Activated naive CD8-positive, alpha-beta T cell treated with anti-CD3 and anti-CD28 coated beads, Interleukin-2, amount 50 U/mL, for 24 hours (primary cell): Measurements from ENCODE around the gene ARFIP1.

Experiments
- ATAC-seq: fragments of 150-1000 bp; cut with Tn5 transposase; one replicate; pipeline ENCODE4 v1.10.0; 2021
- DNase-seq: peaks from one replicate; pipeline ENCODE4 v3.0.0; 2021
- H3K27ac Mint-ChIP-seq: one replicate; pipeline ENCODE4 v1.8.0; 2021; ENCODE audit warnings: mild to moderate bottlenecking, mixed read lengths
- H3K27me3 Mint-ChIP-seq: one replicate; pipeline ENCODE4 v1.8.0; 2021; ENCODE audit warnings: mixed read lengths
- H3K36me3 Mint-ChIP-seq: one replicate; pipeline ENCODE4 v1.8.0; 2021; ENCODE audit warnings: low read depth, mixed read lengths
- H3K4me1 Mint-ChIP-seq: one replicate; pipeline ENCODE4 v1.8.0; 2021; ENCODE audit warnings: mixed read lengths
- H3K4me3 Mint-ChIP-seq: one replicate; pipeline ENCODE4 v1.8.0; 2021; ENCODE audit warnings: mild to moderate bottlenecking, moderate library complexity, mixed read lengths
- H3K9me3 Mint-ChIP-seq: one replicate; pipeline ENCODE4 v1.8.0; 2021; ENCODE audit warnings: mixed read lengths

ARFIP1 gene

DNA sequence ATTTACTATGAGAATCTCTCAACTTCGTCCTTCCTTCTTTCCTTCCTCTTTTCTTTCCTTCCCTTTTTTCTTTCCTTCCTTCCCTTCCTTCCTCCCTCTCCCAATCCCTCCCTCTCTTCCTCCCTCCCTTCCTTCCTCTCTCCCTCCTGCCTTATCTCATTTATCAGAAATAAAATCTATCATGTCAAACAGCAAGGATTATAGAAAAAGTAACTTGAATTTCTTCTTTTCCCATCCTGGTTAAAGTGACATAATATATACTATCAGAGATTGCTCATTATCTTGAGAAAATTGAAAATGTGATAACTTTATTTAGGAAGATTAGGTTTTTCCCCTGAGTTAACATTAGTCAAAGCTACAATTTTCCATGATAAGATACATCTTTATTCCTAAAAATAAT, 5.8 kb upstream of the ARFIP1 start:
- ATAC-seq, result no peak
- no peaks in the 10 kb centered on the region for H3K36me3 Mint-ChIP-seq

DNA sequence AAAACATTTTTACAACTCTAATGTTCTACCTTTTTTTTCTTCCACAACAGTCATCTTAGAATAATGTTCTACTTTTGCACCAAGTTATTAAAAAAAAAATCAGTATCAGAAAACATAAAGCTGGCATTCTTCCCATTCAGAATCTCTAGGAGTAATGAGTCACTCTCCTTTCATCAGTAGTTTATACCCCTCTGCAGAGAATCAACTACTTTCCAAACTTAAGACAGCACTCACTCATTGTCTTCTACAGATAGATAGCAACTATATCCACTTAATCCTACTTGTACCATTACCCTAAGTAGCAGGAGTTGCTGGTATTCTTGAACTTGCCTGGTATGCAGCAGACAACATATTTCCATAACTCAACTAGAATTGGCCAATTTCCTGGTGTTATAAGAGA, 3.4 kb upstream of the ARFIP1 start:
- H3K4me3 Mint-ChIP-seq, result no peak overlapping the region
- no peak for ATAC-seq
- no peaks in the 10 kb centered on the region for H3K9me3 Mint-ChIP-seq
- no peaks in the 10 kb centered on the region for H3K36me3 Mint-ChIP-seq
- H3K4me1 Mint-ChIP-seq, result peaks cover 20% of the 10 kb centered on the region
- peaks cover 10% of the 10 kb centered on the region for H3K27me3 Mint-ChIP-seq
- H3K27ac Mint-ChIP-seq, result no peak overlapping the region
- DNase-seq, result no peak

More for the DNA sequence above, 5.8 kb upstream of the ARFIP1 start:
- Mint-ChIP-seq H3K4me1 (peaks cover 10% of the 10 kb centered on the region), H3K27me3 (peaks cover 10% of the 10 kb centered on the region), H3K9me3 (no peaks in the 10 kb centered on the region), H3K27ac (no peak overlapping the region), H3K4me3 (no peak overlapping the region)
- no peak for DNase-seq

DNA sequence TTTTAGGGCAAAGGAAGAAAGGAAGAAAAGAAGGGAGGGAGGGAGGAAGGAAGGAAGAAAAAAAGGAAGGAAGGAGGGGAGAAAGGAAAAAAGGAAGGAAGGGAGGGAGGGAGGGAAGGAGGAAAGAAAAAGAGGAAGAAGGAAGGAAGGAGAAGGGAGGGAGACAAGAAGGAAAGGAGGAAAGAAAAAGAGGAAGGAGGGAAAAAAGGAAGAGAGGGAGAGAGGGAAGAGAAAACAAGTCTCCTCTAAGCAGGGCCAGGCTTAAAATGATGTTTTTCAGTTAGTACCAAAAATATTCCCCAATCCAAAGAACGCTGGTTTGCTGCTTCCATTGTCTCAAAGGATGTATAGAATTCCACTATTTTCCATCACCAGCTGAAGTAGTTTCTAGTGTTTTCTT, 2.3 kb upstream of the ARFIP1 start:
- H3K9me3 Mint-ChIP-seq, result no peaks in the 10 kb centered on the region
- ATAC-seq (no peak), DNase-seq (no peak)
- H3K4me1 Mint-ChIP-seq, result peaks cover 31% of the 10 kb centered on the region
- no peak overlapping the region for H3K4me3 Mint-ChIP-seq
- H3K27me3 Mint-ChIP-seq, result peaks cover 10% of the 10 kb centered on the region
- no peak overlapping the region for H3K27ac Mint-ChIP-seq
- no peaks in the 10 kb centered on the region for H3K36me3 Mint-ChIP-seq

DNA sequence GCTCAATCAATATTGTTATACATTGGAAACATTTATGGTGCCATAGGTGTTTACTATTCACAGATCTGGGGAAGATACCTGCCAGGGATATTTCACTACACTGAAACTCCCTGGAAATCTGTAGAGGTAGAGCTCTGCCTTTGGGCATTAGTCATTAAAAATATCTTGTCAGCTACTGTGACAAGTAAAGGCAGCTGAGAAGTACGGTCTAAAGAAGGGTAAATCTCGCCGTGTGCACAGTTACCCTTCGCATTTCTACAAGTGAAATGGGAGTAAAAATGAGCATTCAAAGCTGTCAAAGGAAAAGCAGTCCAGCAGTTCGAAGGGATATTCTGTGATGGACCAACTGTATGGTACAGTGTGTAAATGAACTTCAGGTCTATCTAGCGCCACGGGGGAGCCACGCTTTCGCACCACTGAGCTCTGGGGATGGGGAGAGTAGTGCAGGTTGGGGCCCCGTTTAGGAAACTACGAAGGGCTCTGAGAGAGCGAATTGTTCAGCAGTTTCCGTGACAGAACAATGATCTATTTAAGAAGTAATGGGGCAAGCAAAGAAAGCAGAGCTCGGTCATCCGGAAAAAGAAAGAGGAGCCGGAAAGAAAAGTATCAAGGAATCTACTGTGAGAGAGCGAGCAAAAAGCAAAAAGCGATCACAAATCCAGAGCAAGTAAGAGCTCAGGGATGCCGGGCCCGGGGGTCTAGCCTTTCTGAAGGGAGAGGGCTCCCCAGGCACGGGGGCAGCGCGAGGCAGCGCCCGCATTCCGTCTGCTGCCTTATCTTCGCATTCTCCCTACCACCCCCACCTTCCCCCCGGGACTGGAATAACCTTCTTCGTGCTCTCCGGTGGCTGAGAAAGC, 870 bp upstream of the ARFIP1 start:
- H3K27ac Mint-ChIP-seq, result peak overlapping the region; percentile 93
- DNase-seq (peak; percentile 26), ATAC-seq (peak; percentile 13)
- peak overlapping the region; percentile 96 for H3K4me3 Mint-ChIP-seq
- H3K36me3 Mint-ChIP-seq, result no peaks in the 10 kb centered on the region
- H3K9me3 Mint-ChIP-seq, result no peaks in the 10 kb centered on the region
- H3K27me3 Mint-ChIP-seq, result peaks cover 10% of the 10 kb centered on the region
- peaks cover 34% of the 10 kb centered on the region for H3K4me1 Mint-ChIP-seq

DNA sequence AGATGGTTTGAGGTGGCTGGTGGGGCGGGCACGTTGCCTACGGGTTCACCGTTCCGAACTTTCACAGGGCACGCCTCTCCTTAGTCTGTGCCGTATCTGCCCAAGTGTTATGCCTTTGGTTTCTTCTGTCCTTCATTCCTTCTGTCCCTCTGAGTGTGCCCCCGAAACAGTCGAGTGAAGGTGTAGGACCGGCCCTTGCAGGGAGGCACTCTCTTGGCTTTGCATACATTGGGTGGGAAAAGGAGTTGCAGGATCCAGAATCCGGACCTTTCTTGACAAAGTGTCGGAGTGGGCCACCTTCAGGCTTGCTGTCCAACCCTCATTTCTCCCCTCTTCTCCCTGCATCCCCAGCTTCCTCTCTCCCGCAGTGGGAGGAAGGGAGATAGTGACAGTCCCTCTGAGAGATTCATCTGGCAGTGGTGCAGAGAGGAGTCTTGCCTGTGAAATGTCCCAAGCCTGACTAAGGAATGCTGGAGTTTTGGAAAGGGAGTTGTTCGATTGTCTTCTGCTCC, 569 bp downstream of the ARFIP1 start:
- Mint-ChIP-seq H3K27me3 (peaks cover 10% of the 10 kb centered on the region), H3K36me3 (no peaks in the 10 kb centered on the region), H3K4me1 (peaks cover 34% of the 10 kb centered on the region), H3K9me3 (no peaks in the 10 kb centered on the region), H3K27ac (peak overlapping the region; percentile 93), H3K4me3 (peak overlapping the region; percentile 96)
- ATAC-seq (peak; percentile 57), DNase-seq (no peak)

DNA sequence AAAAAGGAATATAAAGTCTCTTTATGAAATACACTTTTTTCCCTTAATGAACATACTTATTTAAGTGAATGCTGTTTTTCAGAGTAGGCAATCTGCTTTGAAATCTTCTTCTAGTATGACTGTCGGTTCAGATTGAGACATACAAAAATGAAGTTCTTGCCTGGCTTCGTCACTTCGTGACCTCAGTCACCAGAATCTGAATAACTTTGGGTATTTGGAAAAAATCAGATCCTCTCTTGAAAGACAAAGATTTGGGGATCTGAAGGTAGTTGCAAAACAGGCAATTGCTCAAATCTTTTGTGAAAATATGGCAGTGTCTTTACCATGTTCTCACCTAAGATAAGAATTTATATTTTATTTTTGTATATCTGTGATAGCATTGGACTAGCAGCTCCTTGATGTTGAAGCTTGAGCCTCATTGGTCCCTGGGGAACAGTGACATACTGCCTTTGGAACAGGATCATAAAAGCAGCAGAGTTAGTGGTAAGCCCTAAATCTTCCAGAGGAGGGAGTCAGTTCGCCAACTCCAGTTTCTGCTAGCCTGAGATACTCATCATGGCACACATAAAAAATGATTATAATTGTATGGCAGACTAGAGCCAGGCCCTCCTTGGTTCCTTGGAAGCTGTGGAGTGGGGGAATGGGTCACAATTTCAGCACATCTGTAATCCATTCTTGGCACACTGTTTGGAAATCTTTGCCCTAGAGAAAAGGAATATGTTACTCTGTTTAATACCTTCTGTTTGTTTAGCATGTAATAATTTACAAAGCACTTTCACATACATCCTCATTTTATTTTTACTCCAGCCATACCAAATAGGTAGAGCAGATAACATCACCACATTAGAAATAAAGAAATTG, 5.0 kb downstream of the ARFIP1 start:
- DNase-seq, result no peak
- Mint-ChIP-seq H3K27ac (no peak overlapping the region), H3K4me1 (peaks cover 35% of the 10 kb centered on the region), H3K9me3 (no peaks in the 10 kb centered on the region), H3K4me3 (no peak overlapping the region), H3K27me3 (no peaks in the 10 kb centered on the region), H3K36me3 (peaks cover 2% of the 10 kb centered on the region)
- ATAC-seq, result no peak

DNA sequence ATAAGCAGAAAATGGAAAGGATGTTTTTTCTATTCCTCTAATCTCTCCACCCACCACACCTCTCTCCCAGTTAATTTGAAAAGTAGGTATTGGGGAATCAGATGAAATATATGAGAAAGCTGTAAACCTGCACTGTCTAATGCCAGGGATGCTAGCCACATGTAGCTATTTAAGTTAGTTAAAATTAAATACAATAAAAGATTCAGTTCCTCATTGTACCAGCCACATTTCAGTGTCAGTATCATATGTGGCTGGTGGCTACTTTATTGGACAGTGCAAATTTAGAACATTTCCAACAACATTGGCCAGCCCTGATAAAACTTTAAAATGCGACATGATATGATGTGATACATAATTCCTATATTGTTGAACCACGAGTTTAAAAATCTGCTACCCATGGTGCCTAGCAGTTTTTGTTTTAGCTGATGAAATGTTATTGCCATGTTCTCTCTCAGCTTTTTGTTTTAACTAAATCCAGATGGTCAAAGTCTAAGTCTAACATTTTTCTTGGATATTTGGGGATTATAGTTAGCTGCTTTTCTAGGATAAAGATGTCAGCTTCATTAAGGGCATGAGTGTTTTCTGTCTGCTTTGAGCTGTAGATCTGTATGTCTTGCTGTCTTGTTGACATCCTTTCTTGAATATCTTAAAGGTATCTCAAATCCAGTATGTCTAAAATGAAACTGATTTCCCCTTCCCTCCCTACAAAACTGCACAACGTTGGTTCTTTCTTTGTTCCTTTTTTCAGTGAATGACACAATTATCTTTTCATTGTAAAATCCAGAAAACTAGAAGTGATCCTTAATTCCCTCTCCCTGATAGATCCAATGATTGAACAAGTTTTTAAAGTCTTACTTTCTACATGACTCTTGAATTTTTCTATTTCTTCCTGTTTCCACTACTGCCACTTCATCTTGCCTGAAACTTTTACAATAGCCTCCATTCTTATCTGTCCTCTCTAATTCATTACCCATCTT, 6.2 kb downstream of the ARFIP1 start:
- H3K4me1 Mint-ChIP-seq, result peaks cover 27% of the 10 kb centered on the region
- DNase-seq (no peak), ATAC-seq (no peak)
- peak overlapping the region; percentile 1 for H3K27ac Mint-ChIP-seq
- H3K4me3 Mint-ChIP-seq, result no peak overlapping the region
- H3K9me3 Mint-ChIP-seq, result no peaks in the 10 kb centered on the region
- H3K36me3 Mint-ChIP-seq, result peaks cover 6% of the 10 kb centered on the region
- no peaks in the 10 kb centered on the region for H3K27me3 Mint-ChIP-seq

DNA sequence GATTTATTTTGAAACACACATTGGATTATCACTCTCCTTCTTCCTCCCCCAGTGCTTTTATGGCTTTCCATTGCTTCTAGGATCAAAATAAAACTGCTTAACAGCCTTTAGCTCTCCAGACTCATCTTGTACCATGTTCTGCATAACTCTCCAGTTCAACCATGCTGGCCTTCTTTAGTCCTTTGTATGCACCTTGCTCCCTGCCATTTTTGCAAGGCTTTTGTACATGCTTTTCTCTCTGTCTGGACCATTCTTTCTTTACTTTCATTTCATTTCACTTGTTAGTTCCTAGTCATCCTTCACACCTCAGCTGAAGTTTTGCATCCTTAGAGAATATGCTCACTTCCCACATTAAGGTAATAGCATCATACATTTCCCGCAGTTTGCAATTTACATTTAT, 6.9 kb downstream of the ARFIP1 start:
- ATAC-seq, result no peak
- H3K36me3 Mint-ChIP-seq, result peaks cover 6% of the 10 kb centered on the region
- H3K27ac Mint-ChIP-seq, result no peak overlapping the region
- H3K9me3 Mint-ChIP-seq, result no peaks in the 10 kb centered on the region
- H3K27me3 Mint-ChIP-seq, result no peaks in the 10 kb centered on the region
- H3K4me3 Mint-ChIP-seq, result no peak overlapping the region
- H3K4me1 Mint-ChIP-seq, result peaks cover 24% of the 10 kb centered on the region
- DNase-seq, result no peak

DNA sequence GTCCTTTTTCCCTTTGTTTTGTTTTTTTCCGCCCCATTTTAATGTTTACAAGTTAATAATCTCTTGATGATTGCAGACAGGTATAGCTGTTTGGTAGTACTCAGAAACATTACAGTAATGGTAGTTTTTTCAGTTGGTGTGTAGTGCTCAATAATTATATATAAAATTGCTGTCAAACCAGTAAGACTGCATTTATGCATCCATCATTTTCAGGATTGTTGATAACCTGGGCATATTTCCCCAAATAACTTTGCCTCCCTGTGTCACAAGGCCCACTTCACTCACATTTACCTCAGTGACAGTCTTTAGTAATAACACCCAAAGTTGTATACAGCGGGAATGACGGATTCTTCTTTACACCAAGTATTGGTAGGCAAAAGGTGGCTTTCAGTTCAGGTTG, 16.1 kb downstream of the ARFIP1 start:
- H3K27me3 Mint-ChIP-seq, result no peaks in the 10 kb centered on the region
- H3K4me1 Mint-ChIP-seq, result peaks cover 10% of the 10 kb centered on the region
- H3K27ac Mint-ChIP-seq, result no peak overlapping the region
- no peak for DNase-seq
- H3K4me3 Mint-ChIP-seq, result no peak overlapping the region
- H3K36me3 Mint-ChIP-seq, result peaks cover 4% of the 10 kb centered on the region
- no peak for ATAC-seq
- H3K9me3 Mint-ChIP-seq, result no peaks in the 10 kb centered on the region

DNA sequence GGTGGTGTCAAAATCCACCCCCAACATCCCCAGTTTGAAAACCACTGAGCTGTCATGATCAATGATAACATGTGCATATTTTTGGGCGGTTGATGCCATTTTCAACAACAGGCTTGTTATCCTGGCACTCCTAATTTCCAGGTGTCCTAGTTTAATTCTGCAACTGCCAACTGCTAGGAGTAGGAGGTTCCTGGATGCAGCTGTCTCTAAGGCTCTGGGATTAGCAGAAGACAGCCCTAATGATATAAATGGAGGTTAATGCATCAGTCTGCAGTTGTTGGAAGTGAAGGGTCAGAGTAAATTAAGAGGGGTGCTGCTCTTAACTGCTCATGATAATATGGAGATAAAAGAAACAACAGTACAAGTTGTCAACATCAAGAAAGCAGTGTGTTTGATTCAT, 23.8 kb downstream of the ARFIP1 start:
- no peak for DNase-seq
- ATAC-seq, result no peak
- Mint-ChIP-seq H3K36me3 (peaks cover 8% of the 10 kb centered on the region), H3K27ac (no peak overlapping the region), H3K4me3 (no peak overlapping the region), H3K27me3 (no peaks in the 10 kb centered on the region), H3K9me3 (peaks cover 5% of the 10 kb centered on the region), H3K4me1 (peaks cover 27% of the 10 kb centered on the region)

DNA sequence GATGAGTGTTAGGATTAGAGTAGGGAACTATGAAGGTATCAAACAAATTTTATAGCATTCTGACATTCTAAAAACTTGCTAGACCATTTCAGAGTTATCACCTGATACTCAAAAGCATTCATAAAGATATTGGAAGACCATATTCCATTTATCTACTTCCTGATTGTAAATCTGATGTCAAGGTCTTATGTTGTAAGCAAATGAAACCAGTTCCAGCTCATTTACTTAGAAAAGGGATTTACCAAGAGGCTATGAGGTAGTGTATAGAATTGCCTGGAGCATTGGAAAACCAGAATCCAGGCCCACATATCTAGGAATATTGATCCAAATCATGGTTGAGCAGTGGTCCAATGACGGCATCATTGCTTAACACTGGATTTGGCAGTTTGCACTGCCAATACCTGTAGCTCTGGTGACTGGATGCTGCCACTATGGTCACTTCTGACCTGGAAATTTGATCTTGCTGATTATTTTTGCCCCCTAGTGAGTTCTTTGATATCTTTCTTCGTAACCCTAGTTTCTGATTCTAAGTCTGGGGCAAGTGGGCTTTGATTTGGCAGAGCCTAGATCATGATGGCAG, 25.4 kb downstream of the ARFIP1 start:
- H3K36me3 Mint-ChIP-seq, result peaks cover 12% of the 10 kb centered on the region
- H3K27ac Mint-ChIP-seq, result peak overlapping the region; percentile 46
- DNase-seq (no peak), ATAC-seq (no peak)
- no peaks in the 10 kb centered on the region for H3K27me3 Mint-ChIP-seq
- peaks cover 5% of the 10 kb centered on the region for H3K9me3 Mint-ChIP-seq
- peaks cover 25% of the 10 kb centered on the region for H3K4me1 Mint-ChIP-seq
- H3K4me3 Mint-ChIP-seq, result no peak overlapping the region

DNA sequence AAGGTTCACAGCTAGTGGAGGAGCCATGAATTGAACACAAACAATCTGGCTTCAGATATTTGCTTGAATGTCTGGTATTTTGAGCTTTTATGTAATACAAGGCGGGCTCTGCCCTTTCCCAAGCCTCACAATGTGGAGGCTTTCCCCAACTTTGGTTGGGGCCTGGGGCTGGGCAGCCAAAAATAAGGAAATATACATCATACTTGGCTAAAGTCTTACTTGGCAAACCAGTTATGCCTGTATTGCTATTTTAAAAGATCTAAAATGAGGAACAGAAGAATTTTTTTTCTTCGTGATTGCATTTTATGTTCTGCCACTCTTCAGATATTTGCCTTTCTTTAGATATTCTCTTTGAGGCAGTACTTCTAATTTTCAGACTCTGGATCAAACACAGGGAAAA, 26.1 kb downstream of the ARFIP1 start:
- Mint-ChIP-seq H3K27me3 (no peaks in the 10 kb centered on the region), H3K36me3 (peaks cover 15% of the 10 kb centered on the region), H3K9me3 (peaks cover 5% of the 10 kb centered on the region), H3K4me3 (no peak overlapping the region), H3K27ac (peak overlapping the region; percentile 46), H3K4me1 (peaks cover 24% of the 10 kb centered on the region)
- ATAC-seq (no peak), DNase-seq (no peak)

DNA sequence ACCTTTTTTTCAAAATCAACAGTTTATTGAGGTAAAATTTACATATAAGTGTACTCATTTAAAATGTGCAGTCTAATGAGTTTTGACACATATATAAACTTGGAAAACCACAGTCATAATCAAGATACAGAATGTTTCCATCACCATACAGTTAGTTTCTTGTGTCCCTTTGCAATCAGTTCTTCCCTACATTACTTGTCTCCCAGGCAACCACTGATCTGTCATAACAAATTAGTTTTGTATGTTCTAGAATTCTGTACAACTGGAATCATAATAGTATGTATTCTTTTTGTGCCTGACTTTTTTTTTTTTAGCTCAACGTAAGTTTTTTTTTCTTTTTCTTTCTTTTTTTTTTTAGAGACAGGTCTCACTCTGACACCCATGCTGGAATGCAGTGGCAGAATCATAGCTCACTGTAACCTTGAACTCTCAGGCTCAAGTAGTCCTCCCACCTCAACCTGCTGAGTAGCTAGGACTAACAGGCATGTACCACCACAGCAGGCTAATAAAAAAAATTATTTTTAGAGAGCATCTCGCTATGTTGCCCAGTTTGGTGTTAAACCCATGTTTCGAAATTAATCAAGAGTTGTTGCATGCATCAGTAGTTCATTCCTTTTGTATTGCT, 26.9 kb downstream of the ARFIP1 start:
- H3K9me3 Mint-ChIP-seq, result peaks cover 5% of the 10 kb centered on the region
- no peak overlapping the region for H3K4me3 Mint-ChIP-seq
- no peaks in the 10 kb centered on the region for H3K27me3 Mint-ChIP-seq
- H3K27ac Mint-ChIP-seq, result no peak overlapping the region
- ATAC-seq (no peak), DNase-seq (no peak)
- H3K4me1 Mint-ChIP-seq, result peaks cover 23% of the 10 kb centered on the region
- H3K36me3 Mint-ChIP-seq, result peaks cover 21% of the 10 kb centered on the region
